MCF 10A (cell line): ENCODE results near the gene CFAP52. TPM values are rescaled to one million over a fixed set of nuclear protein-coding genes. Genes with fewer than 3 reads are reported as not detected.

Experiments used
- BruUV-seq: library from RNA; stranded (reverse); fragments of 400-500 nt; replicated peaks from 2 replicates; lab custom pipeline; 2021; lab: Mats Ljungman, UMichigan
- CTCF ChIA-PET: fragments of 300-600 bp; sonication (Branson Sonifier 250); formaldehyde crosslinking; extraction: SDS; loops from one replicate; lab custom pipeline; 2021; ENCODE audit warnings: antibody characterized with exemption, inconsistent platforms; lab: Yijun Ruan, JAX
- POLR2A ChIA-PET: fragments of 300-600, 350-650 bp; sonication (Branson Sonifier 250); formaldehyde crosslinking; extraction: SDS; loops from one replicate; lab custom pipeline; 2020; ENCODE audit warnings: antibody characterized with exemption, inconsistent platforms; lab: Yijun Ruan, JAX
- DNase-seq: peaks from one replicate; pipeline ENCODE4 v3.0.0-alpha.2; 2018; ENCODE audit not compliant: unreplicated experiment
- H3K27ac Mint-ChIP-seq: one replicate; pipeline ENCODE4 v1.8.0; 2022; ENCODE audit warnings: mild to moderate bottlenecking, low read depth, mixed read lengths; ENCODE audit not compliant: unreplicated experiment
- H3K27me3 Mint-ChIP-seq: one replicate; pipeline ENCODE4 v1.8.0; 2022; ENCODE audit warnings: mixed read lengths; ENCODE audit not compliant: insufficient read depth, unreplicated experiment
- H3K36me3 Mint-ChIP-seq: one replicate; pipeline ENCODE4 v1.8.0; 2022; ENCODE audit warnings: mild to moderate bottlenecking, moderate library complexity, mixed read lengths; ENCODE audit not compliant: insufficient read depth, unreplicated experiment
- H3K4me1 Mint-ChIP-seq: one replicate; pipeline ENCODE4 v1.8.0; 2022; ENCODE audit warnings: mixed read lengths; ENCODE audit not compliant: insufficient read depth, unreplicated experiment
- H3K4me3 Mint-ChIP-seq: one replicate; pipeline ENCODE4 v1.8.0; 2022; ENCODE audit warnings: mild to moderate bottlenecking, moderate library complexity, mixed read lengths; ENCODE audit not compliant: unreplicated experiment
- H3K9me3 Mint-ChIP-seq: one replicate; pipeline ENCODE4 v1.8.0; 2022; ENCODE audit warnings: mixed read lengths; ENCODE audit not compliant: unreplicated experiment
- intact Hi-C: fragments of 100-400 bp; cut with micrococcal nuclease; formaldehyde crosslinking; loops from 2 replicates; pipeline ENCODE4 v1.14.1; 2022
- total RNA-seq: library from RNA; stranded (reverse); gene quantifications from 2 replicates; pipeline ENCODE4 v1.2.3, GENCODE V29; 2022
- TF ChIP-seq, protein P1 (sequence below): fragments of 200-600 bp; IDR thresholded peaks from one replicate; pipeline ENCODE4 v1.8.0; 2022; ENCODE audit warnings: antibody characterized with exemption, mild to moderate bottlenecking; ENCODE audit not compliant: unreplicated experiment

Gene CFAP52
- total RNA-seq, 1 experiment from 2014 or later = not detected

DNA sequence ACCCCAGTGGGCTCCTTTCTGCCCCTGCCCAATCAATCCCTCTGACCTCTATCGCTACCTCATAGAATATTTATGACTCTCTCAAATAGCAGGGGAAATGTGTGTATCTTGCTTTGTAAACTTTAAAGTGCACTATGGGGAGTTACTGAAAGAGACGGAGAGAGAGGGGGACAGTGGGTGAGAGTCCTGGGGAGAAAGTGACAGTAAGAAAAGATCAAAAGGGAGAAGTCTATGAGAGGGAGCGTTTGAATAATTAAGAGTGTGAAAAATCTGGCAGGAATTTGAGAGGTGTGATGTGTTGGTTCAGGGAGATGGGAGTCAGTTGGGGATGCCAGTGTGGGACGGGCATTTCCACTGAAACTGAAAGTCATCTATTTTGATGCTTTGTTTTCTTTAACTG is 101.5 kb downstream of the CFAP52 start:
- Mint-ChIP-seq H3K27me3 (no peaks in the 10 kb centered on the region), H3K36me3 (no peaks in the 10 kb centered on the region), H3K4me1 (peaks cover 18% of the 10 kb centered on the region), H3K9me3 (no peaks in the 10 kb centered on the region), H3K4me3 (no peak overlapping the region), H3K27ac (peak overlapping the region; percentile 88)
- CTCF ChIA-PET = interaction anchor here (1.5 to 3.7 kb wide), 2 partner anchors 50 to 101 kb away, joined by 4 to 17 read pairs; partner anchors contain the start of gene CFAP52
- no TSS peak for BruUV-seq
- POLR2A ChIA-PET = interaction anchor here (0.7 to 2.8 kb wide), 2 partner anchors 8 to 108 kb away, joined by 3 to 7 read pairs; no protein-coding TSS in a partner anchor
- DNase-seq = no peak
- TF ChIP-seq, protein P1, sequence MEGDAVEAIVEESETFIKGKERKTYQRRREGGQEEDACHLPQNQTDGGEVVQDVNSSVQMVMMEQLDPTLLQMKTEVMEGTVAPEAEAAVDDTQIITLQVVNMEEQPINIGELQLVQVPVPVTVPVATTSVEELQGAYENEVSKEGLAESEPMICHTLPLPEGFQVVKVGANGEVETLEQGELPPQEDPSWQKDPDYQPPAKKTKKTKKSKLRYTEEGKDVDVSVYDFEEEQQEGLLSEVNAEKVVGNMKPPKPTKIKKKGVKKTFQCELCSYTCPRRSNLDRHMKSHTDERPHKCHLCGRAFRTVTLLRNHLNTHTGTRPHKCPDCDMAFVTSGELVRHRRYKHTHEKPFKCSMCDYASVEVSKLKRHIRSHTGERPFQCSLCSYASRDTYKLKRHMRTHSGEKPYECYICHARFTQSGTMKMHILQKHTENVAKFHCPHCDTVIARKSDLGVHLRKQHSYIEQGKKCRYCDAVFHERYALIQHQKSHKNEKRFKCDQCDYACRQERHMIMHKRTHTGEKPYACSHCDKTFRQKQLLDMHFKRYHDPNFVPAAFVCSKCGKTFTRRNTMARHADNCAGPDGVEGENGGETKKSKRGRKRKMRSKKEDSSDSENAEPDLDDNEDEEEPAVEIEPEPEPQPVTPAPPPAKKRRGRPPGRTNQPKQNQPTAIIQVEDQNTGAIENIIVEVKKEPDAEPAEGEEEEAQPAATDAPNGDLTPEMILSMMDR = no peak
- intact Hi-C loops = loop anchor here (1.0 kb wide), 1 partner anchor 32 kb away; no protein-coding TSS in a partner anchor

DNA sequence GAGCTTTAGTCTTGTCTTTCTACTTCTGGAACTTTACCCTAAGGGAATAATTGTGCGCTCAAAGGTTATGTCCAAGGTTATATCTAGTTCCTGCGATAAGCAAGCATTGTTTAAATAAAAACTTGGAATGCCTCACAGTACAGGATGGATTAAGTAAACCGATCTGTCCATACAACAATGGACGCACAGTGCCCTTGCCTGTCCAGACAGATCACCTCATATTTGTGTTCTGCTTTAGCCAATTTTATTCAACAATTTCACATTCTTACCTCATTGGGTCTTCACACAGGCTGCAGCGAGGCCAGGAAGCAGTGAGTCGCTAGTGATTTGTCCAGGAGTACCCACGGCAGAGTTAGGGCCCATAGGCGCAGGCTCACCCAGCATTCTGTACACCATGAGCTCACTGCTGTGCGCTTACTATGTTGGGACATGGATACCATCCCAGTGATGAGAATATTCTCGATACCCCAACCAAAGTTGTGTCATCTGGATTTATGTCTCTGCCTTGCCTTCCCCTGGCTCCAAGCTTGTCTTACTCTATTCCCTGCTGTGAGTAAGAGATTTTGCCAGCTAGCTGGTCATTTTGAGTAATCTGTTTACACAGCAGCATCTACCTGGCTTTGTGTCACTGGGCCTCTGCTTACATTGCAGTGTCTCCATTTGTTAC is 108.6 kb downstream of the CFAP52 start:
- no TSS peak for BruUV-seq
- no peaks in the 10 kb centered on the region for H3K9me3 Mint-ChIP-seq
- ChIA-PET POLR2A (interaction anchor here (0.6 to 1.7 kb wide), 6 partner anchors 9 to 108 kb away, joined by 3 to 7 read pairs (median 3); no protein-coding TSS in a partner anchor), CTCF (interaction anchor here (0.9 to 1.2 kb wide), 3 partner anchors 39 to 107 kb away, joined by 3 to 5 read pairs (median 3); partner anchors contain the start of gene USP43)
- peaks cover 15% of the 10 kb centered on the region for H3K4me1 Mint-ChIP-seq
- TF ChIP-seq, protein P1 = no peak
- intact Hi-C loops = no loop called here
- no peaks in the 10 kb centered on the region for H3K27me3 Mint-ChIP-seq
- peaks cover 10% of the 10 kb centered on the region for H3K36me3 Mint-ChIP-seq
- no peak overlapping the region for H3K4me3 Mint-ChIP-seq
- peak overlapping the region; percentile 78 for H3K27ac Mint-ChIP-seq
- peak; percentile 67 for DNase-seq

Other genes starting within 250 kb of the CFAP52 start
- 49.0 and 65.0 TPM in 2 replicates for gene STX8, start 822 bp upstream of the CFAP52 start, total RNA-seq
- 1.9 and 3.2 TPM in 2 replicates for gene USP43, start 68.9 kb downstream of the CFAP52 start, total RNA-seq
- gene DHRS7C, start 214.9 kb downstream of the CFAP52 start, total RNA-seq = not detected in 2 replicates
- gene GSG1L2, start 245.4 kb downstream of the CFAP52 start, total RNA-seq = not detected in 2 replicates
- gene GLP2R, start 249.3 kb downstream of the CFAP52 start, total RNA-seq = 0.09 TPM in 1 of 2 replicates, not detected in the other